ENCODE measurements around the gene PLA2G1B. TPM values are rescaled to one million over a fixed set of nuclear protein-coding genes. Genes with fewer than 3 reads are reported as not detected.

Gene PLA2G1B
- polyA plus RNA-seq = 10 to 100 TPM in 1 of 4 donors, 1 to 10 TPM in 2, under 1 TPM in 1; 0.53 to 19.9 (median 5.2) TPM
- long read RNA-seq, donor 1 = 0 reads
- long read RNA-seq, donor 2 = 0 reads
- long read RNA-seq, donor 3 = 0 reads
- long read RNA-seq, donor 4 = 0 reads
- long read RNA-seq, donor 5 = 0 reads
- long read RNA-seq, donor 6 = 0 reads
- long read RNA-seq, donor 7 = 0 reads
- long read RNA-seq, donor 8 = 0 reads
- long read RNA-seq, donor 9 = 0 reads
- long read RNA-seq, donor 10 = 0 reads

DNA sequence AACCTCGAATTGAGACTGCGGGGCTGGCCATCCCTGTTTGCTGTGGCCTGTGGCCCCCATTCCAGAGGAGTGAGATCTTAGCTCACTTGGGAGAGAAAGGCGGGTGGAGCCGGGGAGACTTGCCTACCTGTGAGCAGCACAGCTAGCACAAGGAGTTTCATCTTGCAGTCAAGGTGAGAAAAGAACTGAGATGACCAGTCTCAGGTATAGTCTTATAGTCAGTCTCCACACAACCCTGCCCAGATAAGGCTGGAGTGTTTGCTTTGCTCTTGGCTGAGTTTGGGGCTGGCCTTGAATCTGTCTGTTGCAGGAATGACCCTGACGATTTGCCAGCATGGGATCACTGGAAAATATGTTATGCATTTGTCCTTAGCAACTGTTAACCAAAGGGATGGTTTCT lies at the start of gene PLA2G1B:
Gene PLA2G1B (minus strand): TSS at position 187 of the 400 bp plus-strand sequence. CDS start 26 bp downstream, at position 161.
- Histone ChIP-seq H3K36me3 (ENCODE audit: control insufficient read depth in 3 of 3, insufficient read depth in 2 of 3, low read depth in 1 of 3, low read length in 3 of 3) (no peaks in the 10 kb centered on the region), H3K4me1 (ENCODE audit: control insufficient read depth in 3 of 3, insufficient read depth in 2 of 3, low read depth in 1 of 3, low read length in 2 of 3) (peaks cover 0 to 27% (median 5%) of the 10 kb centered on the region in 3 donors), H3K9me3 (ENCODE audit: control insufficient read depth in 2 of 2, insufficient read depth in 1 of 2, low read depth in 1 of 2, low read length in 1 of 2) (no peaks in the 10 kb centered on the region), H3K4me3 (ENCODE audit: low read depth in 1 of 3, low read length in 3 of 3) (no peak within 1 kb of the TSS), H3K27ac (ENCODE audit: low read depth in 1 of 3, low read length in 2 of 3) (no peak within 1 kb of the TSS), H3K27me3 (ENCODE audit: control insufficient read depth in 3 of 3, insufficient read depth in 3 of 3, low read length in 3 of 3) (no peaks in the 10 kb centered on the region)
- DNase-seq (no peak), FAIRE-seq (no peak)
- WGBS, 3 donors = 65 to 75% (median 65%) methylated on average over 5 of the region's 5 CpGs

DNA sequence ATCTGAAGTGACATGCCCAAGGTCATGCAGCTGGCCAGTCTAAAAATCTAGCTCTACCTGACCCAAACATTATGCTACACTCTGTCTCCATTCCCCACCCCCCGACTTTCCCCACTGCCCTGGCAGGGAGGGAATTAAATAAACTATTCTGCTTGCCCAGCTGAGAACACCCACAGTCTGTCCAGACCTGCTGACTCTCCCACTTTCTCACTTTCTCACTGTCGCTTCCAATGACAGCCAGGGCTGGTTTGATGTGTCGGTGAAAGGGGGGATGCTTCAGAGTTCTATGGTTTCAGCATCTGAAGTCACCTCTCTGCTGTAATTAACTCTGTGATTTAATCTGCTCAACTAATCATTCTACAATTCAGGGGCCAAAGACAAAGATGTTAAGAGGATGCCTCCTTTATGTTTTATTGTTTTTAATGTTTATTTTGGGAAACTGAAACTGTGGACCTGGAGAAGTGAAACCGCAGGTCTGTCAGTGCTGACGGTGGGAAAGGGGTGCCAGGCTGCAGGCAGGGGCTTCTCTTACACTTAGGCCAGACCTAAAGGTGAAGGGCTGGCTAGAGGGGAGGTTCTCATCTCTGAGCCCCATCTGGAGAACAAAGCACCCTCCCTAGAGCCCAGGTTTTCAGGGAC lies 49.5 kb upstream of the PLA2G1B start:
- 32 to 34% (median 33%) methylated on average over 5 of the region's 5 CpGs for WGBS, 3 donors
- Histone ChIP-seq H3K27me3 (ENCODE audit: control insufficient read depth in 3 of 3, insufficient read depth in 3 of 3, low read length in 3 of 3) (peaks cover 0 to 9% (median 0%) of the 10 kb centered on the region in 3 donors), H3K27ac (ENCODE audit: low read depth in 1 of 3, low read length in 2 of 3) (no peak overlapping the region), H3K36me3 (ENCODE audit: control insufficient read depth in 3 of 3, insufficient read depth in 2 of 3, low read depth in 1 of 3, low read length in 3 of 3) (no peaks in the 10 kb centered on the region), H3K4me1 (ENCODE audit: control insufficient read depth in 3 of 3, insufficient read depth in 2 of 3, low read depth in 1 of 3, low read length in 2 of 3) (peaks cover 1 to 15% (median 2%) of the 10 kb centered on the region in 3 donors), H3K9me3 (ENCODE audit: control insufficient read depth in 2 of 2, insufficient read depth in 1 of 2, low read depth in 1 of 2, low read length in 1 of 2) (no peaks in the 10 kb centered on the region), H3K4me3 (ENCODE audit: low read depth in 1 of 3, low read length in 3 of 3) (no peak overlapping the region)
- DNase-seq (no peak), FAIRE-seq (no peak)

DNA sequence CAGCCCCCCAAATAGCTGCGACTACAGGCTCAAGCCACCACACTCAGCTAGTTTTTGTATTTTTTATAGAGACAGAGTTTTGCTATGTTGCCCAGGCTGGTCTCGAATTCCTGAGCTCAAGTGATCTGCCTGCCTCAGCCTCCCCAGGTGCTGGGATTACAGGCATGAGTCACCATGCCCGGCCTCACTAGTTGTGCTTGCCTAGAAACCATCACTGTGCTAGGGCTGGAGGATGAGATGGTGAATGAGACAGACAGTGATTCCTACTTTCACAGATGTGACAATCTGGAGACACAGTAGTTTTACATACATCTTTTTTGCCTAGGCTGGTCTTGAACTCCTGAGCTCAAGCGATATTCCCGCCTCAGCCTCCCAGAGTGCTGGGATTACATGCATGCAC lies 48.8 kb upstream of the PLA2G1B start:
- no peak for FAIRE-seq
- H3K36me3 ChIP-seq (ENCODE audit: control insufficient read depth in 3 of 3, insufficient read depth in 2 of 3, low read depth in 1 of 3, low read length in 3 of 3) = no peaks in the 10 kb centered on the region
- H3K27ac ChIP-seq (ENCODE audit: low read depth in 1 of 3, low read length in 2 of 3) = no peak overlapping the region
- WGBS, 3 donors = 68 to 84% (median 78%) methylated on average over 5 of the region's 5 CpGs
- DNase-seq = no peak
- peaks cover 0 to 9% (median 1%) of the 10 kb centered on the region in 3 donors for H3K27me3 ChIP-seq (ENCODE audit: control insufficient read depth in 3 of 3, insufficient read depth in 3 of 3, low read length in 3 of 3)
- no peak overlapping the region for H3K4me3 ChIP-seq (ENCODE audit: low read depth in 1 of 3, low read length in 3 of 3)
- H3K4me1 ChIP-seq (ENCODE audit: control insufficient read depth in 3 of 3, insufficient read depth in 2 of 3, low read depth in 1 of 3, low read length in 2 of 3) = peaks cover 0 to 10% (median 0%) of the 10 kb centered on the region in 3 donors
- H3K9me3 ChIP-seq (ENCODE audit: control insufficient read depth in 2 of 2, insufficient read depth in 1 of 2, low read depth in 1 of 2, low read length in 1 of 2) = no peaks in the 10 kb centered on the region

DNA sequence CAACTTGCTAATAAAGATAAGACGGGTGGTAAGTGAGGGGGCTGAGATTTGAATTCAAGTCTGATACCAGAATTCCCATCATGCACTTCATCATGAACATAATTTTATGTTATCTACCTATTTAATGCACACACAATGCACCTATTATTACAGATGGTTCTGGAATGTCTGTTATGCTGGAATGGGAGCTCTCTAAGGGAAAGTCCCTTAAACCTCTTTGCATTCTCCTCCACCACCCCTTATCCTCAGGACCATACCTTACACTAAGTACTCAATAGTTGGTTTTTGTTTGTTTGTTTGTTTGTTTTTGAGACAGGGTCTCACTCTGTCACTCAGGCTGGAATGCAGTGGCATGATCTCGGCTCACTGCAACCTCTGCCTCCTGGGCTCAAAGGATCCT lies 48.4 kb upstream of the PLA2G1B start:
- no peaks in the 10 kb centered on the region for H3K36me3 ChIP-seq (ENCODE audit: control insufficient read depth in 3 of 3, insufficient read depth in 2 of 3, low read depth in 1 of 3, low read length in 3 of 3)
- DNase-seq = no peak
- no peaks in the 10 kb centered on the region for H3K9me3 ChIP-seq (ENCODE audit: control insufficient read depth in 2 of 2, insufficient read depth in 1 of 2, low read depth in 1 of 2, low read length in 1 of 2)
- H3K4me1 ChIP-seq (ENCODE audit: control insufficient read depth in 3 of 3, insufficient read depth in 2 of 3, low read depth in 1 of 3, low read length in 2 of 3) = peaks cover 0 to 8% (median 0%) of the 10 kb centered on the region in 3 donors
- H3K4me3 ChIP-seq (ENCODE audit: low read depth in 1 of 3, low read length in 3 of 3) = no peak overlapping the region
- 39 to 53% (median 49%) methylated on average over 2 of the region's 2 CpGs for WGBS, 3 donors
- no peak for FAIRE-seq
- no peak overlapping the region for H3K27ac ChIP-seq (ENCODE audit: low read depth in 1 of 3, low read length in 2 of 3)
- H3K27me3 ChIP-seq (ENCODE audit: control insufficient read depth in 3 of 3, insufficient read depth in 3 of 3, low read length in 3 of 3) = peaks cover 0 to 11% (median 5%) of the 10 kb centered on the region in 3 donors

DNA sequence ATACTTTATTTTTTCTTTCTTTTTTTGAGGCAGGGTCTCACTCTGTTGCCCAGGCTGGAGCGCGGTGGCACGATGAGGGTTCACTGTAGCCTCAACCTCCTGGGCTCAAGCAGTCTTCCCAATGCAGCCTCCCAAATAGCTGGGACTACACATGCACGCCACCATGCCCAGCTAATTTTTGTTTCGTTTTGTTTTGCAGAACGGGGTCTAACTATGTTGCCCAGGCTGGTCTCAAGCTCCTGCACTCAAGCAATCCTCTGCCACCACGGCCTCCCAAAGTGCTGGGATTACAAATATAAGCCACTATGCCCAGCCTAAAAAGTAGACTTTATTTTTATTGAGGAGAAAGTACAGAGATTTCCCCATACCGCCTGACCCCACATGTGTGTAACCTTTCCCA lies 46.1 kb upstream of the PLA2G1B start:
- no peak for FAIRE-seq
- no peaks in the 10 kb centered on the region for H3K9me3 ChIP-seq (ENCODE audit: control insufficient read depth in 2 of 2, insufficient read depth in 1 of 2, low read depth in 1 of 2, low read length in 1 of 2)
- no peak for DNase-seq
- H3K4me1 ChIP-seq (ENCODE audit: control insufficient read depth in 3 of 3, insufficient read depth in 2 of 3, low read depth in 1 of 3, low read length in 2 of 3) = peaks cover 0 to 13% (median 0%) of the 10 kb centered on the region in 3 donors
- no peaks in the 10 kb centered on the region for H3K36me3 ChIP-seq (ENCODE audit: control insufficient read depth in 3 of 3, insufficient read depth in 2 of 3, low read depth in 1 of 3, low read length in 3 of 3)
- no peak overlapping the region for H3K27ac ChIP-seq (ENCODE audit: low read depth in 1 of 3, low read length in 2 of 3)
- peaks cover 0 to 21% (median 17%) of the 10 kb centered on the region in 3 donors for H3K27me3 ChIP-seq (ENCODE audit: control insufficient read depth in 3 of 3, insufficient read depth in 3 of 3, low read length in 3 of 3)
- H3K4me3 ChIP-seq (ENCODE audit: low read depth in 1 of 3, low read length in 3 of 3) = no peak overlapping the region
- WGBS, 3 donors = 89 to 92% (median 90%) methylated on average over 8 of the region's 8 CpGs

- H3K27ac ChIP-seq (ENCODE audit: low read depth in 1 of 3, low read length in 2 of 3) = no peak overlapping the region
- peaks cover 0 to 12% (median 0%) of the 10 kb centered on the region in 3 donors for H3K36me3 ChIP-seq (ENCODE audit: control insufficient read depth in 3 of 3, insufficient read depth in 2 of 3, low read depth in 1 of 3, low read length in 3 of 3)
- peaks cover 0 to 28% (median 14%) of the 10 kb centered on the region in 3 donors for H3K27me3 ChIP-seq (ENCODE audit: control insufficient read depth in 3 of 3, insufficient read depth in 3 of 3, low read length in 3 of 3)
- DNase-seq (no peak), FAIRE-seq (no peak)
- 43 to 60% (median 59%) methylated on average over 7 of the region's 7 CpGs for WGBS, 3 donors
- no peaks in the 10 kb centered on the region for H3K9me3 ChIP-seq (ENCODE audit: control insufficient read depth in 2 of 2, insufficient read depth in 1 of 2, low read depth in 1 of 2, low read length in 1 of 2)
- H3K4me1 ChIP-seq (ENCODE audit: control insufficient read depth in 3 of 3, insufficient read depth in 2 of 3, low read depth in 1 of 3, low read length in 2 of 3) = peaks cover 0 to 34% (median 2%) of the 10 kb centered on the region in 3 donors
- no peak overlapping the region for H3K4me3 ChIP-seq (ENCODE audit: low read depth in 1 of 3, low read length in 3 of 3)
Measured at GRCh38 chr12:120370343-120371243, 43.0 kb upstream of the PLA2G1B start.

DNA sequence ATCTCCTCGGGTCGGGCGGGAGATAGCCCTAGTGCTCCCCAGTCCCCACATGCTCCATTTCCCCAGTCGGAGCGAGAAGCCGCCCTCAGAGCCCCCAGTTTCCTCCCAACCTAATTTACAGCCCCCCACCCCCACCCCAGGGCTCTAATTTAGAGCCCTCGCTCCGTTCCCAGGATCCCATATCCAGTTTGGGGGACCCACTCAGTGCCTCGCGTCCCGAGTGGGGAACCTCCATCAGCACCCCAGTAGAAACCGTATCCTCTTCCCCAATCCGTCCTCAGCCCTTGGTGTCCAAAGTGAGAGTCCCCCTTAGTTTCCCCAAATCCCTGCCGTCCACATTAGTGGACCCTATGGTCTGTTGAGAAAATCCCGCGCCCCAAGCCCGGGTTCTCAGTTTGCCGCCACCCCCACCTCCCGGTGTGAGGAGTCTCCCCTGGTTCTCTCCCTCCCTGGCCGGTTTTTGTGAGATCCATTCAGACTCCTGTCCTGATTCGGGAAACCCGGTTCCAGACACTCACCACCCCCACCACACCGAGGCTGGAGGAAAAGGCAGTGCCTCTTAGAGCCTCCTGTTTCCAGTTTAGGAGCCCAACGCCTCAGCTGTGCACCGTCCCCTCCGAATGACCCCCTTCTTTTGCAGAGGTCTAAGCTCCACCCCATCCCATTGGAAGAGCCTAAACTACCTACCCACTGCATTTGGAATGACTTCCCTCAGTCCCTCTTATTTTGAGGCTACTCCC lies 42.2 kb upstream of the PLA2G1B start:
- no peak for FAIRE-seq
- Histone ChIP-seq H3K27me3 (ENCODE audit: control insufficient read depth in 3 of 3, insufficient read depth in 3 of 3, low read length in 3 of 3) (peaks cover 0 to 28% (median 14%) of the 10 kb centered on the region in 3 donors), H3K27ac (ENCODE audit: low read depth in 1 of 3, low read length in 2 of 3) (no peak overlapping the region)

More for the DNA sequence above, 42.2 kb upstream of the PLA2G1B start:
- WGBS, 3 donors = 2 to 8% (median 4%) methylated on average over 22 to 26 of the region's 26 CpGs
- Histone ChIP-seq H3K4me1 (ENCODE audit: control insufficient read depth in 3 of 3, insufficient read depth in 2 of 3, low read depth in 1 of 3, low read length in 2 of 3) (peaks cover 0 to 41% (median 2%) of the 10 kb centered on the region in 3 donors), H3K4me3 (ENCODE audit: low read depth in 1 of 3, low read length in 3 of 3) (peak overlapping the region in 2 of 3 donors; percentile 53 to 60), H3K9me3 (ENCODE audit: control insufficient read depth in 2 of 2, insufficient read depth in 1 of 2, low read depth in 1 of 2, low read length in 1 of 2) (no peaks in the 10 kb centered on the region), H3K36me3 (ENCODE audit: control insufficient read depth in 3 of 3, insufficient read depth in 2 of 3, low read depth in 1 of 3, low read length in 3 of 3) (peaks cover 0 to 13% (median 0%) of the 10 kb centered on the region in 3 donors)
- no peak for DNase-seq
